ENCODE results near the gene ARF3.

The ARF3 gene

GRCh38 chr12:48957141-48958048, at the start of gene ARF3:
Gene ARF3 (minus strand): TSS chr12:48957487. CDS start chr12:48941095, 16,392 bp downstream.
- Mint-ChIP-seq H3K27ac (peak within 1 kb of the TSS; percentile 91 to 97 (median 96)), H3K36me3 (ENCODE audit: low read depth) (peaks cover 23% of the 10 kb centered on the region), H3K27me3 (ENCODE audit: low read depth) (peaks cover 11% of the 10 kb centered on the region), H3K4me3 (peak within 1 kb of the TSS; percentile 98), H3K9me3 (no peaks in the 10 kb centered on the region), H3K4me1 (peaks cover 30% of the 10 kb centered on the region)
- TF ChIP-seq CTCF (IDR thresholded peaks at IDR 0.05; ENCODE audit: unreplicated experiment in 3 of 3), result no peak

GRCh38 chr12:49000346-49000745, 43.1 kb upstream of the ARF3 start:
- peak overlapping the region; percentile 81 to 84 (median 83) for H3K4me3 Mint-ChIP-seq
- TF ChIP-seq CTCF (IDR thresholded peaks at IDR 0.05; ENCODE audit: unreplicated experiment in 3 of 3), result no peak
- peaks cover 40% of the 10 kb centered on the region for H3K36me3 Mint-ChIP-seq (ENCODE audit: low read depth)
- H3K27me3 Mint-ChIP-seq (ENCODE audit: low read depth), result peaks cover 57% of the 10 kb centered on the region
- no peaks in the 10 kb centered on the region for H3K9me3 Mint-ChIP-seq
- peak overlapping the region; percentile 55 to 97 (median 74) for H3K27ac Mint-ChIP-seq
- peaks cover 30% of the 10 kb centered on the region for H3K4me1 Mint-ChIP-seq

GRCh38 chr12:48999371-49000131, 42.3 kb upstream of the ARF3 start, which contains the start of gene DDN:
Gene DDN (minus strand): TSS chr12:48999375. CDS start chr12:48999287, 88 bp downstream.
- Mint-ChIP-seq H3K27me3 (ENCODE audit: low read depth) (peaks cover 62% of the 10 kb centered on the region), H3K36me3 (ENCODE audit: low read depth) (peaks cover 32% of the 10 kb centered on the region), H3K9me3 (no peaks in the 10 kb centered on the region), H3K4me1 (peaks cover 31% of the 10 kb centered on the region), H3K27ac (peak within 1 kb of the TSS; percentile 55 to 97 (median 74)), H3K4me3 (peak within 1 kb of the TSS; percentile 81 to 84 (median 83))
- no peak for TF ChIP-seq CTCF (IDR thresholded peaks at IDR 0.05; ENCODE audit: unreplicated experiment in 3 of 3)

GRCh38 chr12:48998497-48999353, 41.4 kb upstream of the ARF3 start:
- Mint-ChIP-seq H3K9me3 (no peaks in the 10 kb centered on the region), H3K27me3 (ENCODE audit: low read depth) (peaks cover 71% of the 10 kb centered on the region), H3K4me3 (peak overlapping the region; percentile 68 to 69 (median 68)), H3K27ac (no peak overlapping the region), H3K4me1 (peaks cover 31% of the 10 kb centered on the region), H3K36me3 (ENCODE audit: low read depth) (peaks cover 28% of the 10 kb centered on the region)
- TF ChIP-seq CTCF (IDR thresholded peaks at IDR 0.05; ENCODE audit: unreplicated experiment in 3 of 3), result no peak

- Mint-ChIP-seq H3K4me3 (peak overlapping the region; percentile 48 to 64 (median 58)), H3K27me3 (ENCODE audit: low read depth) (peaks cover 76% of the 10 kb centered on the region), H3K4me1 (peaks cover 31% of the 10 kb centered on the region), H3K27ac (no peak overlapping the region), H3K9me3 (no peaks in the 10 kb centered on the region), H3K36me3 (ENCODE audit: low read depth) (peaks cover 26% of the 10 kb centered on the region)
- TF ChIP-seq CTCF (IDR thresholded peaks at IDR 0.05; ENCODE audit: unreplicated experiment in 3 of 3), result no peak
Observed at GRCh38 chr12:48997719-48998496, 40.6 kb upstream of the ARF3 start.

Data from nephron (organoid).